NB4 (cell line): ENCODE data around the gene KDSR.

ENCODE experiments used
- CTCF ChIP-seq: IDR thresholded peaks from one replicate; pipeline ENCODE4 v1.5.1; 2012; ENCODE audit warnings: low read depth, low read length
- MAX ChIP-seq: IDR thresholded peaks from 2 replicates; pipeline ENCODE4 v1.6.1; 2011; ENCODE audit warnings: low read depth, low read length
- MYC ChIP-seq: IDR thresholded peaks from 2 replicates; pipeline ENCODE4 v1.6.1; 2011; ENCODE audit warnings: low read depth, low read length
- POLR2A ChIP-seq: IDR thresholded peaks from 2 replicates; pipeline ENCODE4 v1.6.1; 2011; ENCODE audit warnings: mild to moderate bottlenecking; ENCODE audit not compliant: insufficient read length; ENCODE audit errors: extremely low read depth

GRCh38 chr18:63297687-63298399 is 69.2 kb downstream of the KDSR start:
- TF ChIP-seq CTCF (no peak), POLR2A (no peak), MAX (no peak), MYC (no peak)
